ENCODE data around the gene PRORP. TPM values are rescaled to one million over a fixed set of nuclear protein-coding genes. Genes with fewer than 3 reads are reported as not detected.

PRORP gene
- total RNA-seq, 1 experiment from 2014 or later: 44.1 TPM

DNA sequence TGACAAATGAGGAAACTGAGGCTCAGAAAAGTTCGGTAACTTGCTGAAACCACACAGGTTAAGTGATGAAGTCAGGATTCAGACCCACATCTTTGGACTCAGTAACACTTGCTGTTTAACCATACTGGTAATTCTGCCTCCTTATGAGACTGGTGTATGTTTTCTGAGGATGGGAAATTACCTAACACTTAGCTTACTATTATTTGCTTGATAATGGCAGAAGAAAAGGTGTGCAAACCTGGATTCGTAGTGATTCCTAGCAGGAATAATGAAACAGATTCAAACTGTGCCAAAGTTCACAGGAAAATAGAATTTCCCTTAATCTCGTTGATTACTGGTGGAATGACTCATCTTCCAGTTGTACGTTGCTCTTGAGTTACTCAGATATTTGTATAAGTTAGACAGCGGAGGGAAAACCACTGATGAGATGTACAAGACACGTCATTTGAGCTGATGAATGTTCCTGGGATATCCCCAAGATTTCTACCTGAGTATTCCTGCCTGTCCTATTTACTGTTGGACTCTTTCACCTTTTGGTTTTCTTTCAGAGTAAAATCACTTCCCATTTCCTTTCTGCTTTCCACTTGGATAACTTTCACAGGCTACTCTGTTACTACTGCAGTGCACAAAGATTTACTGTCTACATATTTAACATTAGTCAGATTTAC is 37.5 kb downstream of the PRORP start:
- CTCF ChIA-PET: no interaction called here
- Mint-ChIP-seq H3K27ac (peak overlapping the region; percentile 20; the same call in 1 of the 2 replicates), H3K4me1 (peaks cover 14% of the 10 kb centered on the region), H3K4me3 (no peak overlapping the region), H3K36me3 (peaks cover 6% of the 10 kb centered on the region; the same call in 1 of the 2 replicates), H3K9me3 (no peaks in the 10 kb centered on the region), H3K27me3 (ENCODE audit: low read depth) (no peaks in the 10 kb centered on the region; the same call in 1 of the 2 replicates)
- no peak for TF ChIP-seq ZNF138 (CRISPR knock-in tag; conservative IDR thresholded peaks at IDR 0.05)
- TF ChIP-seq GABPB1 (CRISPR knock-in tag; IDR thresholded peaks at IDR 0.05): peak; percentile 84
- TF ChIP-seq NR1H2 (CRISPR knock-in tag; IDR thresholded peaks at IDR 0.05): no peak
- no peak for DNase-seq (ENCODE audit: low spot score)
- POLR2A ChIA-PET: no interaction called here
- no peak for ATAC-seq

DNA sequence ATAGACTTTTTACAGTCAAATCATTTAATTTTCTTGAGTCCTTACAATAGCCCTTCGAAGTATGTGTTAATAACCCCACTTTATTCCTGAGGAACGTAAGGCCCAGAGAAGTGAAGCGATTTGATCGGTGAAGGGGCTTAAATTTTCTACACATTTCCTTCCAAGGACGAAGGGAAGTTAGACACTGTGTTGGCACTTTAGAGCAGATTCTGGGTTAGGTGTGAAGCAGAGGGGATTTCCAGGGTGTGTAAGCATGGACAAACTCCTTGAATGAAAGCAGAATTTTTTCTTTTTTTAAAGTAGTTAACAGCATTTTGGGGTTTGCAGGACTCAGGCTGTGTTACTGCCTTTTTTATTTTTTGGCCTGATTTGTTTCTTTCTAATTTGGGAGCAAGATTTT is 38.9 kb downstream of the PRORP start:
- H3K27ac Mint-ChIP-seq: no peak overlapping the region
- no peak for TF ChIP-seq TCF7 (CRISPR knock-in tag; IDR thresholded peaks at IDR 0.05; ENCODE audit: low read depth)
- TF ChIP-seq CREB1 (CRISPR knock-in tag; IDR thresholded peaks at IDR 0.05): no peak
- TF ChIP-seq, protein P1, sequence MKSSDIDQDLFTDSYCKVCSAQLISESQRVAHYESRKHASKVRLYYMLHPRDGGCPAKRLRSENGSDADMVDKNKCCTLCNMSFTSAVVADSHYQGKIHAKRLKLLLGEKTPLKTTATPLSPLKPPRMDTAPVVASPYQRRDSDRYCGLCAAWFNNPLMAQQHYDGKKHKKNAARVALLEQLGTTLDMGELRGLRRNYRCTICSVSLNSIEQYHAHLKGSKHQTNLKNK (CRISPR knock-in tag; IDR thresholded peaks at IDR 0.05): no peak
- no peak for TF ChIP-seq NFYB (CRISPR knock-in tag; conservative IDR thresholded peaks at IDR 0.05; ENCODE audit: low read depth)
- no peak for TF ChIP-seq TP53 (CRISPR knock-in tag; IDR thresholded peaks at IDR 0.05)
- TF ChIP-seq ZNF232 (CRISPR knock-in tag; IDR thresholded peaks at IDR 0.05): no peak
- TF ChIP-seq, protein P2, sequence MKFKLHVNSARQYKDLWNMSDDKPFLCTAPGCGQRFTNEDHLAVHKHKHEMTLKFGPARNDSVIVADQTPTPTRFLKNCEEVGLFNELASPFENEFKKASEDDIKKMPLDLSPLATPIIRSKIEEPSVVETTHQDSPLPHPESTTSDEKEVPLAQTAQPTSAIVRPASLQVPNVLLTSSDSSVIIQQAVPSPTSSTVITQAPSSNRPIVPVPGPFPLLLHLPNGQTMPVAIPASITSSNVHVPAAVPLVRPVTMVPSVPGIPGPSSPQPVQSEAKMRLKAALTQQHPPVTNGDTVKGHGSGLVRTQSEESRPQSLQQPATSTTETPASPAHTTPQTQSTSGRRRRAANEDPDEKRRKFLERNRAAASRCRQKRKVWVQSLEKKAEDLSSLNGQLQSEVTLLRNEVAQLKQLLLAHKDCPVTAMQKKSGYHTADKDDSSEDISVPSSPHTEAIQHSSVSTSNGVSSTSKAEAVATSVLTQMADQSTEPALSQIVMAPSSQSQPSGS (CRISPR knock-in tag; IDR thresholded peaks at IDR 0.05; ENCODE audit: borderline replicate concordance, low read depth): no peak
- TF ChIP-seq ESRRA (CRISPR knock-in tag; IDR thresholded peaks at IDR 0.05; ENCODE audit: borderline replicate concordance): no peak
- TF ChIP-seq PRRX2 (CRISPR knock-in tag; IDR thresholded peaks at IDR 0.05): no peak
- TF ChIP-seq, protein P3, sequence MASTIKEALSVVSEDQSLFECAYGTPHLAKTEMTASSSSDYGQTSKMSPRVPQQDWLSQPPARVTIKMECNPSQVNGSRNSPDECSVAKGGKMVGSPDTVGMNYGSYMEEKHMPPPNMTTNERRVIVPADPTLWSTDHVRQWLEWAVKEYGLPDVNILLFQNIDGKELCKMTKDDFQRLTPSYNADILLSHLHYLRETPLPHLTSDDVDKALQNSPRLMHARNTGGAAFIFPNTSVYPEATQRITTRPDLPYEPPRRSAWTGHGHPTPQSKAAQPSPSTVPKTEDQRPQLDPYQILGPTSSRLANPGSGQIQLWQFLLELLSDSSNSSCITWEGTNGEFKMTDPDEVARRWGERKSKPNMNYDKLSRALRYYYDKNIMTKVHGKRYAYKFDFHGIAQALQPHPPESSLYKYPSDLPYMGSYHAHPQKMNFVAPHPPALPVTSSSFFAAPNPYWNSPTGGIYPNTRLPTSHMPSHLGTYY (CRISPR knock-in tag; IDR thresholded peaks at IDR 0.05): no peak
- TF ChIP-seq, protein P4, sequence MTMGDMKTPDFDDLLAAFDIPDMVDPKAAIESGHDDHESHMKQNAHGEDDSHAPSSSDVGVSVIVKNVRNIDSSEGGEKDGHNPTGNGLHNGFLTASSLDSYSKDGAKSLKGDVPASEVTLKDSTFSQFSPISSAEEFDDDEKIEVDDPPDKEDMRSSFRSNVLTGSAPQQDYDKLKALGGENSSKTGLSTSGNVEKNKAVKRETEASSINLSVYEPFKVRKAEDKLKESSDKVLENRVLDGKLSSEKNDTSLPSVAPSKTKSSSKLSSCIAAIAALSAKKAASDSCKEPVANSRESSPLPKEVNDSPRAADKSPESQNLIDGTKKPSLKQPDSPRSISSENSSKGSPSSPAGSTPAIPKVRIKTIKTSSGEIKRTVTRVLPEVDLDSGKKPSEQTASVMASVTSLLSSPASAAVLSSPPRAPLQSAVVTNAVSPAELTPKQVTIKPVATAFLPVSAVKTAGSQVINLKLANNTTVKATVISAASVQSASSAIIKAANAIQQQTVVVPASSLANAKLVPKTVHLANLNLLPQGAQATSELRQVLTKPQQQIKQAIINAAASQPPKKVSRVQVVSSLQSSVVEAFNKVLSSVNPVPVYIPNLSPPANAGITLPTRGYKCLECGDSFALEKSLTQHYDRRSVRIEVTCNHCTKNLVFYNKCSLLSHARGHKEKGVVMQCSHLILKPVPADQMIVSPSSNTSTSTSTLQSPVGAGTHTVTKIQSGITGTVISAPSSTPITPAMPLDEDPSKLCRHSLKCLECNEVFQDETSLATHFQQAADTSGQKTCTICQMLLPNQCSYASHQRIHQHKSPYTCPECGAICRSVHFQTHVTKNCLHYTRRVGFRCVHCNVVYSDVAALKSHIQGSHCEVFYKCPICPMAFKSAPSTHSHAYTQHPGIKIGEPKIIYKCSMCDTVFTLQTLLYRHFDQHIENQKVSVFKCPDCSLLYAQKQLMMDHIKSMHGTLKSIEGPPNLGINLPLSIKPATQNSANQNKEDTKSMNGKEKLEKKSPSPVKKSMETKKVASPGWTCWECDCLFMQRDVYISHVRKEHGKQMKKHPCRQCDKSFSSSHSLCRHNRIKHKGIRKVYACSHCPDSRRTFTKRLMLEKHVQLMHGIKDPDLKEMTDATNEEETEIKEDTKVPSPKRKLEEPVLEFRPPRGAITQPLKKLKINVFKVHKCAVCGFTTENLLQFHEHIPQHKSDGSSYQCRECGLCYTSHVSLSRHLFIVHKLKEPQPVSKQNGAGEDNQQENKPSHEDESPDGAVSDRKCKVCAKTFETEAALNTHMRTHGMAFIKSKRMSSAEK (CRISPR knock-in tag; IDR thresholded peaks at IDR 0.05; ENCODE audit: borderline replicate concordance): no peak
- no peak for TF ChIP-seq OVOL2 (CRISPR knock-in tag; IDR thresholded peaks at IDR 0.05; ENCODE audit: borderline replicate concordance)
- no peak for TF ChIP-seq IRF2 (CRISPR knock-in tag; IDR thresholded peaks at IDR 0.05; ENCODE audit: borderline replicate concordance, low read depth)
- ATAC-seq (no peak), DNase-seq (ENCODE audit: low spot score) (no peak)
- H3K27me3 Mint-ChIP-seq (ENCODE audit: low read depth): no peaks in the 10 kb centered on the region; the same call in 1 of the 2 replicates
- no peaks in the 10 kb centered on the region for H3K9me3 Mint-ChIP-seq
- H3K36me3 Mint-ChIP-seq: peaks cover 6% of the 10 kb centered on the region; the same call in 1 of the 2 replicates
- H3K4me3 Mint-ChIP-seq: no peak overlapping the region
- H3K4me1 Mint-ChIP-seq: peaks cover 4% of the 10 kb centered on the region
- CTCF ChIA-PET: interaction anchor here (0.8 kb wide), 1 partner anchor 20 kb away, joined by 3 read pairs; no protein-coding TSS in a partner anchor
- POLR2A ChIA-PET: no interaction called here

All from WTC11 (cell line).